C4-2B (cell line): ENCODE measurements around the gene ZEB2.

Experiments
- CTCF ChIP-seq: fragments of 450-650 bp; conservative IDR thresholded peaks from 2 replicates; pipeline ENCODE4 v1.5.1; 2017; ENCODE audit warnings: mild to moderate bottlenecking
- ZFX ChIP-seq: fragments of 450-650 bp; IDR thresholded peaks from 2 replicates; pipeline ENCODE4 v1.6.1; 2017

GRCh38 chr2:144454466-144455287 lies 65.2 kb downstream of the ZEB2 start:
- TF ChIP-seq CTCF: no peak
- no peak for TF ChIP-seq ZFX
